Ectodermal cell (in vitro differentiated cells): ENCODE measurements around the gene MAPK14.
"Not testable (repeated sequence)": the region's sequence is repeated elsewhere in the genome, so short reads cannot be mapped to it uniquely, and the experiment has no call there.

Experiments used
- H3K27ac ChIP-seq: 2 replicates; pipeline ENCODE4 v1.7.0; 2013; ENCODE audit warnings: mild to moderate bottlenecking, low read depth, low read length; ENCODE audit not compliant: insufficient read depth, poor library complexity, severe bottlenecking
- H3K27me3 ChIP-seq: 2 replicates; pipeline ENCODE4 v1.7.0; 2013; ENCODE audit warnings: mild to moderate bottlenecking, low read length; ENCODE audit not compliant: insufficient read depth, control insufficient read depth, poor library complexity, severe bottlenecking
- H3K36me3 ChIP-seq: one replicate; pipeline ENCODE4 v1.7.0; 2013; ENCODE audit warnings: low read length; ENCODE audit not compliant: control insufficient read depth, insufficient read depth
- H3K4me1 ChIP-seq: one replicate; pipeline ENCODE4 v1.7.0; 2013; ENCODE audit warnings: low read length; ENCODE audit not compliant: control insufficient read depth, insufficient read depth
- H3K4me3 ChIP-seq: 2 replicates; pipeline ENCODE4 v1.7.0; 2013; ENCODE audit warnings: low read depth, low read length, control low read depth; ENCODE audit not compliant: insufficient read depth
- H3K9me3 ChIP-seq: 2 replicates; pipeline ENCODE4 v1.7.0; 2013; ENCODE audit warnings: mild to moderate bottlenecking, low read length, moderate library complexity; ENCODE audit not compliant: control insufficient read depth
- WGBS, 2 experiments: methylation state at CpG; one replicate each; pipeline ENCODE4 v1.1.7; 2013; ENCODE audit warnings: missing lambda C conversion rate in 2 of 2; 5-methylcytosine and 5-hydroxymethylcytosine counted together

Gene MAPK14

GRCh38 chr6:36120018-36120417 is 92.4 kb downstream of the MAPK14 start:
- H3K4me3 ChIP-seq: no peak overlapping the region
- no peaks in the 10 kb centered on the region for H3K36me3 ChIP-seq
- H3K4me1 ChIP-seq: peaks cover 9% of the 10 kb centered on the region
- H3K27me3 ChIP-seq: no peaks in the 10 kb centered on the region
- no peak overlapping the region for H3K27ac ChIP-seq
- H3K9me3 ChIP-seq: no peaks in the 10 kb centered on the region
- WGBS, 2 experiments: 90 to 94% methylated on average over 6 of the region's 6 CpGs

GRCh38 chr6:36120539-36120938 is 92.9 kb downstream of the MAPK14 start:
- Histone ChIP-seq H3K9me3 (no peaks in the 10 kb centered on the region), H3K27me3 (no peaks in the 10 kb centered on the region), H3K27ac (no peak overlapping the region), H3K4me1 (peaks cover 9% of the 10 kb centered on the region), H3K4me3 (no peak overlapping the region), H3K36me3 (no peaks in the 10 kb centered on the region)
- WGBS, 2 experiments: 72 to 74% methylated on average over 10 of the region's 10 CpGs

GRCh38 chr6:36120979-36121786 is 93.6 kb downstream of the MAPK14 start:
- H3K27ac ChIP-seq: no peak overlapping the region
- H3K4me1 ChIP-seq: peaks cover 9% of the 10 kb centered on the region
- no peak overlapping the region for H3K4me3 ChIP-seq
- H3K36me3 ChIP-seq: no peaks in the 10 kb centered on the region
- H3K27me3 ChIP-seq: no peaks in the 10 kb centered on the region
- 57 to 59% methylated on average over 13 of the region's 13 CpGs for WGBS, 2 experiments
- no peaks in the 10 kb centered on the region for H3K9me3 ChIP-seq

GRCh38 chr6:36121787-36122494 is 94.3 kb downstream of the MAPK14 start:
- H3K36me3 ChIP-seq: no peaks in the 10 kb centered on the region
- no peaks in the 10 kb centered on the region for H3K27me3 ChIP-seq
- peaks cover 9% of the 10 kb centered on the region for H3K4me1 ChIP-seq
- H3K9me3 ChIP-seq: no peaks in the 10 kb centered on the region
- 94% methylated on average over 4 of the region's 4 CpGs for WGBS, 2 experiments
- no peak overlapping the region for H3K4me3 ChIP-seq
- no peak overlapping the region for H3K27ac ChIP-seq

GRCh38 chr6:36122495-36123269 is 95.1 kb downstream of the MAPK14 start:
- H3K27ac ChIP-seq: no peak overlapping the region
- no peak overlapping the region for H3K4me3 ChIP-seq
- no peaks in the 10 kb centered on the region for H3K36me3 ChIP-seq
- H3K4me1 ChIP-seq: peaks cover 9% of the 10 kb centered on the region
- no peaks in the 10 kb centered on the region for H3K9me3 ChIP-seq
- no peaks in the 10 kb centered on the region for H3K27me3 ChIP-seq
- WGBS, 2 experiments: 92 to 93% methylated on average over 11 of the region's 11 CpGs

- H3K27ac ChIP-seq: no peak overlapping the region
- WGBS, 2 experiments: 49 to 60% methylated on average over 9 to 10 of the region's 10 CpGs
- H3K9me3 ChIP-seq: no peaks in the 10 kb centered on the region
- H3K4me1 ChIP-seq: peaks cover 9% of the 10 kb centered on the region
- H3K27me3 ChIP-seq: peaks cover 1% of the 10 kb centered on the region
- H3K36me3 ChIP-seq: no peaks in the 10 kb centered on the region
- no peak overlapping the region for H3K4me3 ChIP-seq
Measured at GRCh38 chr6:36123270-36124139, 95.9 kb downstream of the MAPK14 start.

GRCh38 chr6:36124346-36124745 is 96.7 kb downstream of the MAPK14 start:
- H3K4me1 ChIP-seq, H3K27ac ChIP-seq, H3K9me3 ChIP-seq, H3K36me3 ChIP-seq, H3K27me3 ChIP-seq, H3K4me3 ChIP-seq: not testable (repeated sequence)
- WGBS, 2 experiments: 89 to 95% methylated on average over 8 of the region's 8 CpGs

- Histone ChIP-seq H3K9me3 (no peaks in the 10 kb centered on the region), H3K4me1 (peaks cover 9% of the 10 kb centered on the region), H3K27ac (no peak overlapping the region), H3K36me3 (no peaks in the 10 kb centered on the region), H3K4me3 (no peak overlapping the region), H3K27me3 (peaks cover 15% of the 10 kb centered on the region)
- 89 to 92% methylated on average over 3 of the region's 3 CpGs for WGBS, 2 experiments
Measured at GRCh38 chr6:36124881-36125280, 97.3 kb downstream of the MAPK14 start.

- H3K9me3 ChIP-seq: no peaks in the 10 kb centered on the region
- H3K27me3 ChIP-seq: peaks cover 22% of the 10 kb centered on the region
- no peaks in the 10 kb centered on the region for H3K36me3 ChIP-seq
- WGBS, 2 experiments: 92 to 94% methylated on average over 8 of the region's 8 CpGs
- H3K27ac ChIP-seq: no peak overlapping the region
- H3K4me3 ChIP-seq: no peak overlapping the region
- H3K4me1 ChIP-seq: peaks cover 9% of the 10 kb centered on the region
Measured at GRCh38 chr6:36125575-36125974, 98.0 kb downstream of the MAPK14 start.
